VCaP (cell line): ENCODE results near the gene ATP23.

Experiments
- H3K27ac ChIP-seq: fragments of 450-650 bp; 2 replicates; pipeline ENCODE4 v1.5.1; 2017
- TF ChIP-seq, protein P1 (sequence below): fragments of 450-650 bp; conservative IDR thresholded peaks from 2 replicates; pipeline ENCODE4 v1.5.1; 2017; ENCODE audit warnings: mild to moderate bottlenecking, moderate library complexity

Gene ATP23

DNA sequence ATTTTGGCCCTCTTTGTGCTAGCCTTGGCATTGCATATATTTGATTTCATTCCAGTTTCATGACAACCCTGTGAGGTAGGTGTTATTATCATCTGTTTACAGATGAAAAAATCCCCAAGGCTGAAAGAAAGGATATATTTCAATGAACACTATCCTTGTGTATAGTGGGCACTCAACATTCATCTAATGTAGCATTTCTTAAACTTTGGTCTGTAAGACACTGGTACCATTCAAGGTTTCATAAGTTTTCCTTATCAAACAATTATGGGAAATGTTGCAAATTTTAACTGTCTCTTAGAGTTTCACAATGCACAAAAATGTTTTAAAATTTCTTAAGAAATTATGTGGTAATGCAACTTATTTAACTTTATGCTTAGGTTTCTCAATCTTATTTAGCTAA is 44.3 kb downstream of the ATP23 start:
- TF ChIP-seq, protein P1, sequence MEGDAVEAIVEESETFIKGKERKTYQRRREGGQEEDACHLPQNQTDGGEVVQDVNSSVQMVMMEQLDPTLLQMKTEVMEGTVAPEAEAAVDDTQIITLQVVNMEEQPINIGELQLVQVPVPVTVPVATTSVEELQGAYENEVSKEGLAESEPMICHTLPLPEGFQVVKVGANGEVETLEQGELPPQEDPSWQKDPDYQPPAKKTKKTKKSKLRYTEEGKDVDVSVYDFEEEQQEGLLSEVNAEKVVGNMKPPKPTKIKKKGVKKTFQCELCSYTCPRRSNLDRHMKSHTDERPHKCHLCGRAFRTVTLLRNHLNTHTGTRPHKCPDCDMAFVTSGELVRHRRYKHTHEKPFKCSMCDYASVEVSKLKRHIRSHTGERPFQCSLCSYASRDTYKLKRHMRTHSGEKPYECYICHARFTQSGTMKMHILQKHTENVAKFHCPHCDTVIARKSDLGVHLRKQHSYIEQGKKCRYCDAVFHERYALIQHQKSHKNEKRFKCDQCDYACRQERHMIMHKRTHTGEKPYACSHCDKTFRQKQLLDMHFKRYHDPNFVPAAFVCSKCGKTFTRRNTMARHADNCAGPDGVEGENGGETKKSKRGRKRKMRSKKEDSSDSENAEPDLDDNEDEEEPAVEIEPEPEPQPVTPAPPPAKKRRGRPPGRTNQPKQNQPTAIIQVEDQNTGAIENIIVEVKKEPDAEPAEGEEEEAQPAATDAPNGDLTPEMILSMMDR = no peak

DNA sequence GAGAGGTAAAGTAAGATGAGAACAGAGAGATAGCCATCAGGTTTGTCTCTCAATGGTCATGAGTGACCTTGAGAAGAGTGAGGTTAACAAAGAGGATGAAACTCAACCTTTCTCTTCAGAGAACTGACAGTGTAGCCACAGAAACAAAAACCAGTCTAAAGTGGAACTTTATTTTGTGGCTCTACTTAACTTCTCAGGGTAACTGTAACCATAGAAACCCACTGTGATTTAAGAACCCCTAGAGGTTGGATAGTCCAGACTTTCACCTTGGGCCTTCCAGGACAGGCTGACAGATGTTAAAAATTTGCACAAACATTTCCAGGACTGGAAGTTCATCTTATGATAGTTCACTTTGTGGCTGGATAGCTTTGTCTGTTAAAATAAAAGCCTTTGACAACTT is 48.5 kb downstream of the ATP23 start:
- TF ChIP-seq, protein P1 = no peak
- H3K27ac ChIP-seq = no peak overlapping the region

More for the DNA sequence above, 44.3 kb downstream of the ATP23 start:
- no peak overlapping the region for H3K27ac ChIP-seq

DNA sequence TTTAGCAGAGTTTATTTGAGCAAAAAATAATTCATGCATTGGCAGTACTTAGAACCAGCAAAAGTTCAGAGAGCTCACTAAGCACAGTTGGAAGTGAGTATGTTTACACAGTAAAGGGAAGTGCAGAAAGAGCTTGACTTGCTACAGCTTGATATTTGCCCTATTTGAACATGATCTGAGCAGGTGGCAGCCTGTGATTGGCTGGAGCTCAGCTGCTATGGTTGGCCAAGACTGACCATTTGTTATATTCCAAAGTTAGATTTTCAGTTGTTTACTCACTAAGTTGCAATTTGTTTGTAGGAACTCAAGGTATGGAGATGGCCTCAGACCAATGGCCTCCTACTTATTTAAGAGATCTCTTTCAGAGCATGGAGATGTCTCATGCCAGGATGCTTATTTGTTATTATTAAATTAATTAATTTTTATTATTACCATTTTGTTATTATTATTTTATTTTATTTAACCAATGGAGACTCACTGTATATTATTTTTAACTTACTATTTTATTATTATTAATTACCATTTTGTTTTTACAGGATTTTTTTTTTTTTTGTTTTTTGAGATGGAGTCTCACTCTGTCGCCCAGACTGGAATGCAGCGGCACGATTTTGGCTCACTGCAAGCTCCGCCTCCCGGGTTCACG is 49.0 kb downstream of the ATP23 start:
- H3K27ac ChIP-seq = no peak overlapping the region
- TF ChIP-seq, protein P1 = no peak

DNA sequence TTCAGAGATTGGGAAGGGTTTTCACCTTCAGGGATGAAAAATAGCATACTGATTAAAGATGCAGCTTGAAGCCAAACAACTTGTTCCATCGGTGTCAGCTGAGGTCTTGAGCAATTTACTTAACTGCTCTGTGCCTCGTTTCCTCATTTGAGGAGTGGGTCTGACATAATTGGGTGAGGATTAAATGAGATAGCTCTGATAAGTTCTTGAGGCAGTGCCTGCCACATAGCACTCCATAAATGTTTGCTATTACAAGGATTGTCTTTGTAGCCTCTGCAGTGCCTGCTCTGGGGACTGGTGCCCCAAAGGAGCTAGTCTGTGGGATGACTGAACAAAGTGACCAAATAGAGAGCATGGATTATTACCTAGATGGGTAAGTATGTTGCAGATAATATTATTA is 50.6 kb downstream of the ATP23 start:
- TF ChIP-seq, protein P1 = no peak
- peak overlapping the region; percentile 80 for H3K27ac ChIP-seq

DNA sequence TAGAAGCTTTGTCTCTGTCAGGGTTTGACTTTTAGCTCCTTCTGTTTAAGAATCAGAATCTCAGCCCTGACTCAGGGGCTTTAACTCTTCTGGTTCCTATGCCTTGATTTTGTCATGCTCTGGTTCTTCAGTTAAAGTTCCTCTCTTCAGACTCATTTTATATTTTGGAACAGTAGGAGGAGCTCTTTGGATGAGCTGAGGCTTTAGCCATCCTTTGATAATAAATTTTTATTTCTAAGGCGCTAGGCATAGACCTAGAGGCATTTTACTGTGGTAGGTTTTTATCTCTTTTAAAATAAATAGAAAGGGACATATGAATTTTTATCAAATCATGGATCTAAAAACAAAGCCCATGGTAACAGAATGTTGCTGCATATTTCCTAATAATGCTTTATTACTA is 51.7 kb downstream of the ATP23 start:
- TF ChIP-seq, protein P1 = peak; percentile 32; the same call in 1 of the 2 replicates
- peak overlapping the region; percentile 80 for H3K27ac ChIP-seq

DNA sequence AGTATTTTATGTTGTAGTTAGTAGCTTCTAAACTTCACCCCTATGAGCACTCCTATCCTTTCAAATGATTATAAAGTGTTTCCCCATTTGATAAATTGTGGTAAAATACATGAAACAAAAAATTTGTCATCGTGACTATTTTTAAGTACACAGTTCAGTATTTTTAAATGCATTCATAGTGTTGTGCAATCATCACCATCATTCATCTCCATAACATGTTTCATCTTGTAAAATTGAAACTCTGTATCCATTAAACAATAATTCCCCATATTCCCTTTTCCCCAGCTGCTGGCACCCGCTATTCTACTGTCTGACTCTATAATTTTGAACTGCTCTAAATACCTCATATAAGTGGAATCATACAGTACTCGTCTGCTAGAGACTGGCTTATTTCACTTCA is 52.5 kb downstream of the ATP23 start:
- H3K27ac ChIP-seq = peak overlapping the region; percentile 80

DNA sequence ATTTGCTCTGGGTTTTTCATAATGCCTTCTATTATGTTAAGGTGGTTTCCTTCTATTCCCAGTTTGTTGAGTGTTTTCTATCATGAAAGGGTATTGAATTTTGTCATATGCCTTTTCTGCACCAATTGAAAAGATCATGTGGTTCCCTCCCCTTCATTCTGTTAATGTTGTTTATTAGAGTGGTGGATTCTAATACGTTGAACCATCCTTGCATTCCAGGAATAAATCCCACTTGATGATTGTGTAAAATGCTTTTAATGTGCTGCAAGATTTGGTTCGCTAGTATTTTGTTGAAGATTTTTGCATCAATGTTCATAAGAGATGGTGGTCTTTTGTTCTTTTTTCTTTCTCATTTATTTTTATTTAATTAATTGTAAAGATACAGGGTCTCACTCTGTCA is 55.2 kb downstream of the ATP23 start:
- TF ChIP-seq, protein P1 = no peak
- no peak overlapping the region for H3K27ac ChIP-seq

More for the DNA sequence above, 52.5 kb downstream of the ATP23 start:
- TF ChIP-seq, protein P1 = no peak
